Aorta (tissue), 5 donors: ENCODE data around the gene ARIH2. TPM values are rescaled to one million over a fixed set of nuclear protein-coding genes. Genes with fewer than 3 reads are reported as not detected.

Source experiments
- ATAC-seq: fragments of 200-7000 bp; cut with Tn5 transposase; one replicate; pipeline ENCODE4 v1.9.1; 2022; ENCODE audit warnings: moderate library complexity; ENCODE audit not compliant: low FRiP score
- DNase-seq, 2 donors: peaks; one replicate each; pipeline ENCODE4 v3.0.0-alpha.2; 2020
- H3K27ac ChIP-seq, 2 donors: one replicate each; pipeline ENCODE4 v1.5.1; 2013; ENCODE audit warnings: low read length in 2 of 2, mild to moderate bottlenecking in 2 of 2, moderate library complexity in 2 of 2, control low read depth in 1 of 2, inconsistent platforms in 1 of 2, low read depth in 1 of 2
- H3K27me3 ChIP-seq, 2 donors: one replicate each; pipeline ENCODE4 v1.6.1; 2013; ENCODE audit warnings: control low read depth in 1 of 2, low read length in 1 of 2, mild to moderate bottlenecking in 1 of 2, moderate library complexity in 1 of 2; ENCODE audit not compliant: insufficient read depth in 2 of 2, control insufficient read depth in 1 of 2
- H3K36me3 ChIP-seq, 2 donors: one replicate each; pipeline ENCODE4 v1.6.1; 2013; ENCODE audit warnings: control low read depth in 1 of 2, low read length in 1 of 2, mild to moderate bottlenecking in 1 of 2; ENCODE audit not compliant: insufficient read depth in 2 of 2, control insufficient read depth in 1 of 2
- H3K4me1 ChIP-seq, 2 donors: one replicate each; pipeline ENCODE4 v1.6.1; 2013; ENCODE audit warnings: low read length in 2 of 2, control low read depth in 1 of 2, mild to moderate bottlenecking in 1 of 2, moderate library complexity in 1 of 2; ENCODE audit not compliant: insufficient read depth in 2 of 2, control insufficient read depth in 1 of 2
- H3K4me3 ChIP-seq, 2 donors: one replicate each; pipeline ENCODE4 v1.5.1; 2013; ENCODE audit warnings: low read length in 2 of 2, control low read depth in 1 of 2, mild to moderate bottlenecking in 1 of 2
- H3K9me3 ChIP-seq: one replicate; pipeline ENCODE4 v1.6.1; 2013; ENCODE audit warnings: mild to moderate bottlenecking, low read length; ENCODE audit not compliant: control insufficient read depth
- WGBS, 2 donors: extraction: QIAGEN DNeasy Blood & Tissue Kit; methylation state at CpG; one replicate each; pipeline ENCODE4 v1.1.7; 2013; 5-methylcytosine and 5-hydroxymethylcytosine counted together
- intact Hi-C, 2 donors: fragments of 100-400 bp; cut with DNase I; formaldehyde crosslinking; loops; one replicate each; pipeline versions ENCODE4 v1.14.2 to v1.15.0; 2022
- microRNA-seq, 2 donors: library from miRNA; unstranded; fragments of <30 nt; microRNA quantifications; one replicate each; pipeline ENCODE4 v1.2.0, GENCODE V29; 2020
- polyA plus RNA-seq, 2 donors: library from polyadenylated mRNA; stranded (reverse); fragments of 200-250 nt; gene quantifications; one replicate each; pipeline ENCODE4 v1.2.3, GENCODE V29; 2013
- total RNA-seq, 2 donors: library from RNA; stranded (reverse); fragmentation: NEBNext Ultra II Directional; extraction: Animal tissue kit (Norgen Biotek cat#: 25700); gene quantifications; one replicate each; pipeline ENCODE4 v1.2.1, GENCODE V29; 2021
- donor health status: healthy with polysubstance abuse.
- donor health status: Bipolar disorder and iron deficiency.
- donor health status: DM: no; HTN: no; CAD: no.
- donor health status: DM: no; HTN: no; CAD: no.
- donor health status: DM: yes; HTN: yes; CAD: no.

Gene ARIH2
- total and polyA plus RNA-seq, 4 donors = 50.0 to 89.4 (median 67.9) TPM

- H3K9me3 ChIP-seq = no peaks in the 10 kb centered on the region
- 1 to 2% methylated on average over 55 of the region's 55 CpGs for WGBS, 2 donors
- peaks cover 0 to 13% of the 10 kb centered on the region in 2 donors for H3K36me3 ChIP-seq
- ATAC-seq (peak; percentile 97), DNase-seq (peak; percentile 96 to 98)
- H3K27me3 ChIP-seq = peaks cover 0 to 1% of the 10 kb centered on the region in 2 donors
- H3K4me3 ChIP-seq = peak within 1 kb of the TSS; percentile 19 to 37
- intact Hi-C loops = loop anchor here in 1 of 2 donors (5.0 kb wide), 2 partner anchors 37 to 63 kb away; partner anchors contain the start of genes P4HTM and QRICH1
- H3K4me1 ChIP-seq = no peaks in the 10 kb centered on the region
- H3K27ac ChIP-seq = peak within 1 kb of the TSS in 1 of 2 donors; percentile 72
Measured at GRCh38 chr3:49028673-49029562, 110.3 kb downstream of the ARIH2 start, which contains the start of gene IMPDH2. TSS of gene IMPDH2 (minus strand) at chr3:49029398. CDS start at chr3:49029350, 48 bp downstream.

- intact Hi-C loops = loop anchor here in 1 of 2 donors (5.0 kb wide), 2 partner anchors 37 to 63 kb away; partner anchors contain the start of genes P4HTM and QRICH1
- no peak for DNase-seq
- Histone ChIP-seq H3K4me3 (no peak overlapping the region), H3K9me3 (no peaks in the 10 kb centered on the region), H3K36me3 (peaks cover 0 to 13% of the 10 kb centered on the region in 2 donors), H3K27me3 (peaks cover 0 to 1% of the 10 kb centered on the region in 2 donors), H3K27ac (no peak overlapping the region), H3K4me1 (no peaks in the 10 kb centered on the region)
- WGBS, 2 donors = 0 to 1% methylated on average over 7 of the region's 7 CpGs
- ATAC-seq = no peak
Measured at GRCh38 chr3:49029563-49029884, 110.9 kb downstream of the ARIH2 start.

- no peaks in the 10 kb centered on the region for H3K4me1 ChIP-seq
- H3K4me3 ChIP-seq = no peak overlapping the region
- no peak for ATAC-seq
- intact Hi-C loops = no loop called here
- DNase-seq = no peak
- peaks cover 0 to 1% of the 10 kb centered on the region in 2 donors for H3K27me3 ChIP-seq
- peaks cover 0 to 11% of the 10 kb centered on the region in 2 donors for H3K36me3 ChIP-seq
- H3K27ac ChIP-seq = no peak overlapping the region
- H3K9me3 ChIP-seq = no peaks in the 10 kb centered on the region
- 82 to 83% methylated on average over 6 of the region's 6 CpGs for WGBS, 2 donors
Measured at GRCh38 chr3:49030321-49030720, 111.7 kb downstream of the ARIH2 start.

- Histone ChIP-seq H3K9me3 (no peaks in the 10 kb centered on the region), H3K36me3 (peaks cover 2 to 8% of the 10 kb centered on the region in 2 donors), H3K27ac (no peak overlapping the region), H3K4me1 (no peaks in the 10 kb centered on the region), H3K27me3 (peaks cover 0 to 1% of the 10 kb centered on the region in 2 donors), H3K4me3 (no peak overlapping the region)
- DNase-seq = no peak
- 85 to 86% methylated on average over 6 of the region's 6 CpGs for WGBS, 2 donors
- no peak for ATAC-seq
- intact Hi-C loops = no loop called here
Measured at GRCh38 chr3:49032646-49033304, 114.1 kb downstream of the ARIH2 start.

- Histone ChIP-seq H3K27ac (no peak overlapping the region), H3K4me1 (no peaks in the 10 kb centered on the region), H3K27me3 (no peaks in the 10 kb centered on the region), H3K9me3 (no peaks in the 10 kb centered on the region), H3K36me3 (peaks cover 2 to 8% of the 10 kb centered on the region in 2 donors), H3K4me3 (no peak overlapping the region)
- no peak for DNase-seq
- intact Hi-C loops = no loop called here
- 80 to 84% methylated on average over 2 of the region's 2 CpGs for WGBS, 2 donors
- no peak for ATAC-seq
Measured at GRCh38 chr3:49034650-49035049, 116.0 kb downstream of the ARIH2 start.

GRCh38 chr3:49035281-49035680, 116.6 kb downstream of the ARIH2 start:
- intact Hi-C loops = no loop called here
- WGBS, 2 donors = 84% methylated on average over 3 of the region's 3 CpGs
- no peak for ATAC-seq
- H3K27me3 ChIP-seq = no peaks in the 10 kb centered on the region
- H3K4me1 ChIP-seq = no peaks in the 10 kb centered on the region
- no peak overlapping the region for H3K27ac ChIP-seq
- no peak overlapping the region for H3K4me3 ChIP-seq
- no peaks in the 10 kb centered on the region for H3K9me3 ChIP-seq
- peaks cover 2 to 8% of the 10 kb centered on the region in 2 donors for H3K36me3 ChIP-seq
- DNase-seq = no peak

Small RNAs within 50 kb of the gene (microRNA-seq; reads per million reads assigned to microRNA genes)
- gene MIR191 (6,212 to 9,407 reads per million in 2 donors), gene MIR425 (869 to 1,135 reads per million in 2 donors)

Other genes starting within 250 kb of the ARIH2 start
- gene NCKIPSD, start 232.9 kb upstream of the ARIH2 start, total RNA-seq = 10 to 100 TPM; 26.4 to 31.9 TPM
- 10 to 100 TPM; 11.8 to 28.7 TPM for gene NCKIPSD, start 232.9 kb upstream of the ARIH2 start, polyA plus RNA-seq
- 10 to 100 TPM; 43.9 to 58.2 TPM for gene IP6K2, start 201.6 kb upstream of the ARIH2 start, total RNA-seq
- gene IP6K2, start 201.6 kb upstream of the ARIH2 start, polyA plus RNA-seq = 100 to 1,000 TPM in 1 of 2 donors, 10 to 100 TPM in 1; 46.6 to 105 TPM
- gene PRKAR2A, start 71.0 kb upstream of the ARIH2 start, total RNA-seq = 10 to 100 TPM; 52.8 to 59.6 TPM
- gene PRKAR2A, start 71.0 kb upstream of the ARIH2 start, polyA plus RNA-seq = 10 to 100 TPM in 1 of 2 donors, 1 to 10 TPM in 1; 9.1 to 10.7 TPM
- 10 to 100 TPM; 11.8 to 12.4 TPM for gene SLC25A20, start 20.0 kb upstream of the ARIH2 start, total RNA-seq
- 10 to 100 TPM; 16.9 to 33.9 TPM for gene SLC25A20, start 20.0 kb upstream of the ARIH2 start, polyA plus RNA-seq
- gene P4HTM, start 71.4 kb downstream of the ARIH2 start, total RNA-seq = 10 to 100 TPM; 22.0 to 36.6 TPM
- 10 to 100 TPM; 11.1 to 59.5 TPM for gene P4HTM, start 71.4 kb downstream of the ARIH2 start, polyA plus RNA-seq
- gene WDR6, start 88.5 kb downstream of the ARIH2 start, total RNA-seq = 100 to 1,000 TPM; 118 to 151 TPM
- 100 to 1,000 TPM in 1 of 2 donors, 10 to 100 TPM in 1; 24.0 to 232 TPM for gene WDR6, start 88.5 kb downstream of the ARIH2 start, polyA plus RNA-seq
- 10 to 100 TPM in 1 of 2 donors, 1 to 10 TPM in 1; 8.8 to 20.6 TPM for gene DALRD3, start 99.7 kb downstream of the ARIH2 start, total RNA-seq
- 10 to 100 TPM; 10.1 to 42.4 TPM for gene DALRD3, start 99.7 kb downstream of the ARIH2 start, polyA plus RNA-seq
- 10 to 100 TPM; 55.8 to 60.6 TPM for gene NDUFAF3, start 103.3 kb downstream of the ARIH2 start, total RNA-seq
- gene NDUFAF3, start 103.3 kb downstream of the ARIH2 start, polyA plus RNA-seq = 10 to 100 TPM; 72.2 to 75.1 TPM
- 100 to 1,000 TPM in 1 of 2 donors, 10 to 100 TPM in 1; 84.6 to 101 TPM for gene IMPDH2, start 110.6 kb downstream of the ARIH2 start, total RNA-seq
- 100 to 1,000 TPM in 1 of 2 donors, 10 to 100 TPM in 1; 47.6 to 111 TPM for gene IMPDH2, start 110.6 kb downstream of the ARIH2 start, polyA plus RNA-seq
- gene QRICH1, start 175.2 kb downstream of the ARIH2 start, total RNA-seq = 100 to 1,000 TPM in 1 of 2 donors, 10 to 100 TPM in 1; 77.3 to 103 TPM
- 10 to 100 TPM in 1 of 2 donors, 1 to 10 TPM in 1; 8.3 to 66.9 TPM for gene QRICH1, start 175.2 kb downstream of the ARIH2 start, polyA plus RNA-seq
- gene QARS1, start 185.9 kb downstream of the ARIH2 start, total RNA-seq = 100 to 1,000 TPM; 127 to 164 TPM
- 100 to 1,000 TPM; 142 to 267 TPM for gene QARS1, start 185.9 kb downstream of the ARIH2 start, polyA plus RNA-seq
- gene USP19, start 202.0 kb downstream of the ARIH2 start, total RNA-seq = 10 to 100 TPM; 40.3 to 54.8 TPM
- 10 to 100 TPM; 22.7 to 31.0 TPM for gene USP19, start 202.0 kb downstream of the ARIH2 start, polyA plus RNA-seq
- gene LAMB2, start 214.2 kb downstream of the ARIH2 start, total RNA-seq = 100 to 1,000 TPM; 362 to 707 TPM
- gene LAMB2, start 214.2 kb downstream of the ARIH2 start, polyA plus RNA-seq = 1,000 to 10,000 TPM in 1 of 2 donors, 100 to 1,000 TPM in 1; 200 to 1,923 TPM
- gene CCDC71, start 247.5 kb downstream of the ARIH2 start, total RNA-seq = 10 to 100 TPM; 13.2 to 16.6 TPM
- gene CCDC71, start 247.5 kb downstream of the ARIH2 start, polyA plus RNA-seq = 10 to 100 TPM in 1 of 2 donors, 1 to 10 TPM in 1; 1.8 to 11.8 TPM